CD4-positive, alpha-beta T cell treated with Interleukin-6 for 4 hours (primary cell): ENCODE data around the gene ASCC3.
"Not testable (repeated sequence)": the region's sequence is repeated elsewhere in the genome, so short reads cannot be mapped to it uniquely, and the experiment has no call there.

Experiments
- DNase-seq: peaks from one replicate; pipeline ENCODE4 v3.0.0-alpha.2; 2020; ENCODE audit warnings: mixed read lengths

The ASCC3 gene

DNA sequence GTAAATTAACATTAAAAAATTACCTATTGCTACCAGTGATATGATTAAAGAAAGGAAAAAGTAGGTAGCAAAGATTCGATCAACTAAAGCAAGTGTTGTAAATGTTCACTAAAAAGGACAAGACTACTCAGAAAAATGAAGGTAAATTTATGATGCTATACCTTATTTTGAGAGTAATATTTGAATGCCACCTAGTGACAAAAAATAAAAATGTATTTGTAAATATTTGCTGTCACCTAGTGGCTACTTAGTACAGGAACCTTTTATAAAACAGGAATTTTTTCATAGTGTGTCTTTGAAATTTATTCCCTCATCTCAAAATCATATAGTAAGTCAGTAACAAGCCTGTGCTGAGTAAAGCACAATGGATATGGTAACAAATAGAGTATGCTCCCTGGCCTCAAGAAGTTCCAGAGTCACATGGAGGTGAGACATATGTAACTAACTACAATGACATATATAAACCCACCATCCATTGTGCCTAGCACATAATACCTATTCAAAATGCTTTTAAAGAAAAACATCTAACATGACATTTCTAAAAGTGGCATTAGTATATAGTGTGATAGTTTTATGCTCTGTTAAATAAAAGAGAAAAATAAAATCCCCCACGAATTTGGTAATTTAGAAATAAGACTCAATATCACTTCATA is 223.3 kb downstream of the ASCC3 start:
- DNase-seq: no peak

DNA sequence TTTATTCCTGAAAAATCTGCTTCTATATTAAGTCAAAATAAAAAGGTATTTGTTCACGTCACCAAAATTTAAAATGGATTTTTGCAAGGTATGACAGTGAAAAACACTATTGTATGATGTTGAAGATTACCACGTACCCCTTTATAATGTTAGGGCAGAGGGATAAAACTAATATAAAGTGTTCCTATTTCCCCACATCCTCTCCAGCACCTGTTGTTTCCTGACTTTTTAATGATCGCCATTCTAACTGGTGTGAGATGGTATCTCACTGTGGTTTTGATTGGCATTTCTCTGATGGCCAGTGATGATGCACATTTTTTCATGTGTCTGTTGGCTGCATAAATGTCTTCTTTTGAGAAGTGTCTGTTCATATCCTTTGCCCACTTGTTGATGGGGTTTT is 240.0 kb downstream of the ASCC3 start:
- not testable (repeated sequence) for DNase-seq

DNA sequence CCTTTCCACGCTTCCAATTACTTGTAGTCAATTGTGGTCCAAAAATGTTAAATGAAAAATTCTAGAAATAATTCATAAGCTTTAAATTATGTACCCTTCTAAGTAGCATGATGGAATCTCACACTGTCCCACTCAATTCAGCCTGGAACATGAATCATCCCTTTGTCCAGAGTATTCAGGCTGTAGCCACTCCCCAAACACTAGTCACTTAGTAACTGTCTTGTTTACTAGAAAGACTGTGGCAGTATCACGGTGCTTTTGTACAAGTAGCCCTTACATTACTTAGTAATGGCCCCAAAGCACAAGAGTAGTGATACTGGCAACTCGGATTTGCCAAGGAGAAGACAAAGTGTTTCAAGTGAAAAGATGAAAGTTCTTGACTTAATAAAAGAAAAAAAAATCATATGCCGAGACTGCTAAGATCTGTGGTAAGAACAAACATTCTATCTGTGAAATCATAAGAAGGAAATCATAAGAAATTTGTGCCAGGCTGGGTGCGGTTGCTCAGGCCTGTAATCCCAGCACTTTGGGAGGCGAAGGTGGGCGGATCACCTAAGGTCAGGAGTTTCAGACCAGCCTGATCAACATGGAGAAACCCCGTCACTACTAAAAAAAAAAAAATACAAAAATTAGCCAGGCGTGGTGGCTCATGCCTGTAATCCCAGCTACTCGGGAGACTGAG is 247.9 kb downstream of the ASCC3 start:
- DNase-seq: no peak

DNA sequence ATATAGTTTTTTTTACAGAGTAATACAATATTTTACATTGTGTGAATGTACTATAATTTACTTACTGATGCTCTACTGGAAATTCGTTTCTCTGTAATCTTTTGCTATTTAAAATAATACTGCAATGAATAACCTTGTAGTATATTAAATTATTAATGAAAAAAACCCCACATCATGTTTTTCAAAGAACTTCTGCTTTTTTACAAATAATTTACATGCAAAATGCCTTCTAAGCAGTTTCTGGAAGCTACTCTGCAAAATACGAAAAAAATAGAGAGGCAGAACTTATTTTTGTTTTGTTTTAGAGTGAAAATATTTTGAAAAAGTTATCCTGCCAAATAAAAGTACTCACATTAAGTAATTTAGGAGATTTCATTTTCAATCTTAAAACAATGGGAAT is 250.6 kb downstream of the ASCC3 start:
- no peak for DNase-seq

DNA sequence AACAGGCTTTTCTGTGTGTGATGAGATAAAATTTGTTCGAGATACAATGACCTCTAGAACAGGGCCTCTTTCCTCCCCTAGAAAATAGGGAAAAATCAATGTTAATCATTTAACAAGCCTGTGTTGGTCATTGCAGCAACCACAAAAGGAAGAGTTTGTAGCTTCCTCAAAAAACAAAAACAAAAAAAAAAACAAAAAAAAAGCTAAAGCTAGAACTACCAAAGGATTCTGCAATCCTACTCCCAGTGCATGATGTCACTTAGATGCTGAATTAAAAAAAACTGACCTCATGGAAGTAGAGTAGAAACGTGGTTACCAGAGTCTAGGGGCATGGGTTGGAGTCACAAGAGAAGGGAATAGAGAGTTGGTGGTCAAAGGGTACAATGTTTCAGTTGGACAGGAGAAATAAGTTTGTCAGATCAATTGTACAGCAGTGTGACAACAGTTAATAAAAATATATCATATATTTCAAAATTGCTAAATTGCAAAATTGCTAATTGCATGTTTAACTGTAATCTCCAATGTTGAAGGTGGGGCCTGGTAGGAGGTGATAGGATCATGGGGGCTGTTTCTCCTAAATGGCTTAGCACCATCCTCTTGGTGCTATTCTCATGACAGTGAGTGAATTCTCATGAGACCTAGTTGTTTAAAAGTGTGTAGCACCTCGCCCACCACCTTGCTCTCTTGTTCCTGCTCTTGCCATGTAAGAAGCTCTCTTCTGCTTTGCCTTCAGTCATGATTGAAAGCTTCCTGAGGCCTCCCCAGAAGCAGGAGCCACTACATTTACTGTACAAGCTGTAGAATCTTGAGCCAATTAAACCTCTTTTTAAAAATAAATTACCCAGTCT is 253.0 kb downstream of the ASCC3 start:
- no peak for DNase-seq

DNA sequence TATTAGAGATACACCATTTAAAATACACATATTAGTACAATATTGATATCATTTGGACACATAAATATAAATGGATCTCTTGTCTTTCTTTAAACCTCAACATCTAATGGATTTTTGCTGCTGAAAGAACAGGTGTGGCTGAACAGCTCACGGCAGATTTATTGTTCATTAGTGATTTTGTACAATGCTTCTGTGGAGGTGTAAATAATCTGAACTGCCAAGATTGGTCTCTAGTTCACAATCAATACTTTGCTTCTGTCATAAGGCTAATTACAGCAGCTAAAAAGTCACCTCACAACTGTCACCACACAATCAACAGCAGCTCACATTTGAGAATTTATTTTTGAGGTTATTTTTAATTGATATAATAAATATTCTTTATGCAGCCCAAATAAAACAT is 254.4 kb downstream of the ASCC3 start:
- no peak for DNase-seq

DNA sequence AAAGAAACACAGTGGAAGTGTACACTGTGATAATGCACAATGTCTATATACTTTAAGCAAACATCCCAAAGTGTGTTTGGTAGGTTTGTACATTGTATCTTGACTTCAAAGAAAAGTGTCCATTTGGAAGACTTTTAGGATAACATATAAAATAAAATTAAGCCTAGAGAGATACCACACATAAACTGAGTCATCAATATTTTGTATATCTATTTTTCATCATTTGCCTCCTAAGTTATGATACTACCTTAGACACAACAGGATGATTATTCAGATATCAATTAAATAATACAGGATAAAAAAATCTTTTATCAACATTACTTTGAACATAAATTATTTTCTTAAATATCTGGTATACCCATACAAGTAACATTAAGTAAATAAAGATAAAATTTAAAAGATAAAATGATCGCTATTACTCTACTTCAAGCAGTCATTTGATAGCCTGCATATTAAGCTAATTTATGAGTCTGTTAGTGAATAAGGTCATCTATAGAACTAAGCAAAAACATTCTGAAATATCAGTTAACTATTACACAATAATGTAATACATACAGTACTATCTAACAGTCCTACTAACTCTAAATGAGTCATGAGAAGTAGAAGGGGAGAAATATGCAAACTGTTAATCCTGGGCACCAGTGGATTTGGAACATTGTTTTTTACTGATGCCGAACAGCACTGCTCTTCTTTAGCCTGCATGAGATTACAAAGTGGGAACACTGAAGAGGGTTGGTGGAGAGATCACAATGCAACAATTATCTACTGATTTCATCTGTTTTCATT is 258.0 kb downstream of the ASCC3 start:
- no peak for DNase-seq

DNA sequence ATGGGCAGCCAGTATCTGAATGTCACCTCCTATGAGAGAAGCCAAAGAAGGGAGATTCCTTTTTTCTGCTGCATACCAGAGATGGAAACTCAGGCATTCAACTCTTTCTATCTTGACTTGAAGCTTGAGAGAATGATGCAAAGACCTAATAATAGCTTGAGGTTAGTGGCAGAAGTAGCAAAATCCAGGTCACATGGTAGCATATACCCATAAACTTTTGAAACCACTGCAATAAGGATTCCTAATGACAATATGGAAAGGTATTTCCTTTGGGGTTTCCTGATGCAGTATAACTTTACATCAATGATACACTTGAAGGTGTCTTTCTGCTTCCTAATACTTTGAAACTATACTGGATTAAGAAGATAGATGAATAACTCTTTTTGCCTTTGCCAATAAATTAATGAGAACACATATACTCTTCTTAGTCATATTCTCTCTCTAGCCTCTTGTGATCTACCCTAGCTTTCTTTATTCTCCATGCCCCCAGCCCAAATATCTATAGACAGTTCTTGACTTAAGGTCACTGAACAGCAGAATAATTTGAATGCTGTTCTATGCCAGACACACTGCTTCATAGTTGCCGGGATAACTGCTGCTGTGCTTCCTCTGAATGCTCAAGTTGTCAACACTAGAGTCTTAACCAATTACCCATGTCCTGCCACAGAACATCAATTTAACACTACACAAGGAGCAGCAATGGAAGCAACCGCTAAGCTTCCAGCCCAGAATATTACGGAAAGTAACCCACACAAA is 260.9 kb downstream of the ASCC3 start:
- DNase-seq: no peak

DNA sequence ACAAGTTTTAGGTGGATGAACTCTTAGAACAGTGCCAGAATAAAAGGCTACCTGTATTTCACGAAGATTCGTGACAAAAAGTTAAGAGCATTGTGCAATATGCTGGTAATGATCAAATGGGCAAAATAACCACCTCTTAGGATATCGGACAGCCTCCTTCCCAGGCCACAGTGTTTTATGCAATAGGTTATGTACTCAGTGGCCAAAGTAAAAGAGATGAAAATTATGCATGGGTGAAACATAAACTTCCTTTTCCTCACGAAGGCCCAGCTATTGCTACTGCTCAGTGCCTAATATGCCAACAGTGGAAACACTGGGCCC is 262.8 kb downstream of the ASCC3 start:
- no peak for DNase-seq

DNA sequence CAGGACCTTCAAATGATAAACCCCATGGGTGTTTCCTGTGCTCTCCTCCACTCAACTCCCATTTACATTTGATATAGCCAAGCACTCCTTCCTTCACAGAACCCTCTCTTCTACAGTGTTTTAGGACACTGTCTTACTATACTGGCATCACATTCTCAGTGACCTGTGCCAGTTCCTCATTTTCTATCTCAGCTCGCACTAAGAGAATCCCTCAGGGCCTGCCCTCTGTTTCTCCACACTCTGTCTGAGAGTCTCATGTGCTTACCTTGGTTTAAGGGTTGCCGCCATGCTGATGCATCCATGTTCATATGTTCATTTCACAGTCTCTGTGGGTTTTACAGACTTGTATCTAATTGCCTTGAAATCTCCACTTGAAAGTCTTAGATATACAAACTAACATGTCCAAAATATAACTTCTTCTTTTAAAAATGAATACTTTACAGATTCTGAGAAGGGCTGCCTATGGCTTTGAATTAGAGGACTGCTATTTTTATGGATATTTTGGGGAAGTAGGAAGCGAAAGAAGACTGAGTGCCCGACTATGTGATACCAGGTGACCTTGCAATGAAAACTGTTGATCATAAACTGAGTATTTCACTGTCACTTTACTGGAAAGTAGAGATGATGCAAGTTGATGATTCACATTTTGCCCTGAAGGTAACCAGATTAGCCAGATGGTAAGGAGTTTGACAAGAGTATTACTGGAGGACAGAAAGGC is 263.3 kb downstream of the ASCC3 start:
- DNase-seq: no peak

DNA sequence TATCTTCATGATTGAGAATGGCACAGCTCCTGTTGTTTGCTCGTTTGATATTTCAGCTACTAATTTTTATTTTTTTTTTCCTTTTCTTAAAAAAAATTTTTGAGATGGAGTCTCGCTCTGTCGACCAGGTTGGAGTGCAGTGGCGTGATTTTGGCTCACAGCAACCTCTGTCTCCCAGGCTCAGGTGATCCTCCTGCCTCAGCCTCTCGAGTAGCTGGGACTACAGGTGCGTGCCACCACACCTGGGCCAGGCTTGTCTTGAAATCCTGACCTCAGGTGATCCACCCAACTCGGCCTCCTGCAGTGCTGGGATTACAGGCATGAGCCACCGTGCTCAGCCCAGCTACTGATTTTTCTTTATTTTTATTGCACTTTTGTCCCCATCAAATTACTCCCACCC is 266.2 kb downstream of the ASCC3 start:
- no peak for DNase-seq

DNA sequence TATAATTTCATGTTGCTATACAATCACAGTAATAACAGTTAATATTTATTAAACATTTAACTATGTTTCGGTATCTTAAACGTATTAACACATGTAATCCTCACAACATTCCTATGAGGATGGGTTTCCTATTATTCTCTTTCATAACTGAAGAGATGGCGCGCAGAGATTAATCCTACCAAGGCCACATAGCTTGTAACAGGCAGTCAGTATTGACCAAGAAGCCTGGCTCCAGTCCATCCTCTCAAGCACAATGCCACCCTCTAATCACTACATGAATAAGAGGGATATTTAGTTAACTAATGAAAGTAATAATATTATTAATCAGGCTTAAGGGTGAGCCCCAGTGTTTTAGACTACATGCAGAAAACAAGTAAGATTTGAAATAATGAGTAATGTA is 266.7 kb downstream of the ASCC3 start:
- DNase-seq: no peak

DNA sequence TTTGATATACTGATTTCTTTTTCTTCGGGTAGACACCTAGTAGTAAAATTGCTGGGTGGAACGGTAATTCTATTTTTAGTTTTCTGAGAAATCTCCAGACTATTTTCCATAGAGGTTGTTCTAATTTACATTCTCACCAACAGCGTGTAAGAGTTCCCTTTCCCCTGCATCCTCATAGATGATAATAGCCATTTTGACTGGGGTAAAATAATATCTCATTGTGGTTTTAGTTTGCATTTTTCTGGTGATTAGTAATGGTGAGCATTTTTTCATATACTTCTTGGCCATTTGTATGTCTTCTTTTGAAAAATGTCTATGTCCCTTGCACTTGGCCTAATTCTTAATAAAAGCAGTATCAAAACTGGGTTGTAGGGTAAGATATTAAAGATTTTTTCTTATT is 267.5 kb downstream of the ASCC3 start:
- no peak for DNase-seq

DNA sequence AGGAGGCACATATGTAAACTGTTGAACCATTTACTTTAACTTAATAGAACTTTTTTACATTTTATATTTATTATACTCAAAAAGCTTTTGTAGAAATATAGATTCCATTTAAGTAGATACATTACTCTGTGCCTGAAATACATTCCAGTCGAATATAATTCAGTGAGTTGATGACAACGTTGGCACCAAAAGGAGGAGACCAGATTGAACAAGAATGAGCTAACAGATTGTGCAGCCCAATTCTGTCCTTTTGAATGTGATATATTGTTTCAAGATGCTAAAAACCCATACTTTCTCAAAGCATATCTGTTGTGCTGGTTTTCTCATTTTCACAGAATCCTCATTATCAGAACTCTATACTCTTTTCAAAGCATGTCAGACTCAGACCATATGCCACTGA is 269.0 kb downstream of the ASCC3 start:
- DNase-seq: no peak

DNA sequence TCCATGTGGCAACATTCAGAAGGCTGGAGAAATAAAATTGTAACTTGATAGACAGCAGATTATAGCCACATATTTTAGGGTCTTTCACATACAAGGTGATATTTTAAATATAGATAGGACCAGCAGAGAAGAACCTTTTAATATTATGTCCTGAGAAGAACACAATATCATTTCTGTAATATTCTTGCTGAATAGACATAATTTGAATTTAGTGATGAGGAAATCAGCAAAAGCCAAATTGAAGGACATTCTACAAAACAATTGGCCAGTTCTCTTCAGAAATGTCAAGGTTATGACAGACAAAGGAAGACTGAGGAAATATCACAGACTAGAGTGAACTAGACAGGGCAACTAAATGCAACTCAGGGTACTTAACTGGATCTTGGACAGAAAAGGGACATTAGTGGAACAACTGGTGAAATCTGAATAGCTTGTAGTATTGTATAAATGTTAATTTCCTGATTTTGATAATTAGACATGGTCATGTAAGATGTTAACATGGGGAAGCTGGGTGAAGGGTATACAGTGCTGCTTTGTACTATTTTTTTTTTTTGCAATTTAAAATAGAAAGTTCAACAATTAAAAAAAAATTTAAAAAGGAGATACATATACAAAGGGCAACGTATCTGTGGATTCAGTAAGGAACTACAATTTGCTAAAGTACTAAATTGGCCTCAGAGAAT is 281.9 kb downstream of the ASCC3 start:
- DNase-seq: no peak

DNA sequence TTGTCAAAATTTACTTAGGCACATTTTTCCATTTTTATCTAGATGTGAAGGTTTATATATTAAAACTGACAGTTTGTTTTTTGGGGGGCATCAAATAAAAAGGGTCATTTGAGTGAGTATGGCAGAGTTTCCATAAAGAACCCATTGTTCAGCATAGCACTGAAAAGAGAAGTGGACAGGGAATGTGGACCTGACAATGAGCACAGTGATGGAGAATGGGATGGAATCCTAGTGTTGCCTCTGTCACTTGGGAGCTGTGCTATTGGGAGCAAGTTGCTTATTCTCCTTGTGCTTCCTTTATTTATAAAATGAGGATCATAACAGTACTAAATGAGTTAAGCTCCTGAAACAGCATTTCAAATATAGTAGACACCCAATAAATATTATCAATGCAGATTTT is 285.7 kb downstream of the ASCC3 start:
- no peak for DNase-seq

DNA sequence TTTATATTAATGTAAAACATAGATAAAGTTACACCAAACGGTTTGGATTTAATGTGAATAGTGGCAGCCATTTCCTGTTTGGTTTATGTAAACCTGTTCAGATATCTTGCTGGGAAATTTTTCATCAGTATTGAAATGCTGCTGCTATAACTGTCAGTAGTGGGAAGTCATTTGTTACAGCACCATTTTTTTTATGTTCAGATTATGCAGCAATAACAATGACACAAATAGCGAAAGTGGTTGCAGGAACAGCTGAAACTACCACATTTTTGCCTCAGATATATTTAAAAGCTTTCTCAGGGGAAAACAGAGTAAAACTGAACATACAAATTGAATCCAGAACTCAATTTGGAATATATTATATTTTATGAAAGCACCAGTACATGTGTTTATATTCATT is 287.6 kb downstream of the ASCC3 start:
- no peak for DNase-seq

DNA sequence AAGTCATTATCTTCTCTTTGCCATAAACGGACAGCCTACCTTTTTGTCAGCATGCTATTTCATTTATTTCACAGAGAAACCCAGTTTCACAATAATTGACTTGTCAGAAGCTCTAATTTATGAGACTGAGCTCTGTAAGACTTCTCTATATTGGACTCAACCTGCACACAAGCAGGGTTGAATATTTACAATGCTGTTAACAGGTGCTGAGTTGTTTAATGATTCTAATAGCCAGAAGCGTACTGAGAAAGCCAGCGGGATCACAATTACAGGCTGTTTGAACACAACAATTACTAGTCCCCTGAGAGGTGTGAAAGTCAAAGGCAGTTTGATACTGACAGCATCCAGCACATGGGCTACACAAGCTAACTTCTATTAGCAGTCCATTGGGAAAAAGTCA is 288.2 kb downstream of the ASCC3 start:
- DNase-seq: no peak

DNA sequence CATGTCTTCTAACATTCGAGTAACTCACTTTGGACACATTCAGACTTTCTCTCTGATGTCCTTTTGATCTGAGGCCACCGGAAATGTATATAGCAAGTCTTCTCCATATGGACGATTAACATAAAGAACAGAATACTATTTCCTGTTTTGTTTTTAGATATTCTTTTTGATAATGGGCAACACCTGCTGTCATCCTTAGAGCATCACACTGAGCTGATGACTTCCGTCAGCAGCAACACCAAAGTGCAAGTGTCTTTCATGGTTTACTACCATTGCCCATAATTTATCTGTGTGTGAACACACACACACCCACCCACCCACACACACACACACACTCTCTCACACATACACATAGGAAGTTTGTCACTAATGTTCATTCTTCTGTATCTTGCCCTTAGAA is 303.7 kb downstream of the ASCC3 start:
- no peak for DNase-seq

DNA sequence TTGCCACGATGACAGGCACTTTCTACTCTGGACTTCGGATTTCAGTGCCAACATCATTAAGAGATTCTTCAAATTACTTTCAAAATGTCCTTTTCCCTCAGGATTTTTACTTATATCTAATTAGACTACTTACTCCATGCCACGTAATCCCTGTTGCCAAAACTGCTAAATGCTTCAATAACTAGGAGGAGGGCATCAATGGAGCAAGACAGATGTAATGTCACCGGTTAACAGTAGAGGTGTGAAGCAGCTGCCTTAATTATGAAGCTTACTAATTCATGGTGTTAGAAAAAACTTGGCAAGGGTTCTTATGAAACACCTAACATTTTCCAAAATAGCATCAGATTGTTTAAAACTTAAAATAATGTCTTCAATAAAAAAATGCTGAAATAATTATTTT is 305.2 kb downstream of the ASCC3 start:
- DNase-seq: no peak

DNA sequence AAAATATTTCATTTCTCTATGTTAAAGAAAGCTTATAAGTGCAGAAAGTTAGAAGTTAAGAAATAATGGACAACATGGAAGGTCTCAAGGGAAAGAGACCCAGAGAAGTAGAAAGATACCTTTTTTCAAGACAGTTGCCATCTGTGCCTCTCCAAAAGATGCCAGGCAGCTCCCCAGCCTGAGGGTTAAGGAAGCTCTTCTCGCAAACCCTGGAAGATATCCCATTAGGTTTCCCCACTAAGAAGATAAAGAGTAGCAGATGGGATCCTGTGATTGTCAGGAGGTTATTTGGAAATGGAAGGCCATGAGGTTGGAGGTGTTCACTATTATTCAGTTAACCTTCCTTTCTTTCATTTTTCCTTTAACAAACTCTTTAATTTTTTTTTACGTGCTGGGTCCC is 306.3 kb downstream of the ASCC3 start:
- DNase-seq: no peak
